Body of pancreas (tissue), 4 donors: ENCODE measurements around the gene ROBO1.

Experiments used
- POLR2A ChIP-seq, 3 donors: fragments of 450-650 bp; IDR thresholded peaks; one replicate each; pipeline ENCODE4 v1.6.1; 2016; ENCODE audit warnings: antibody characterized with exemption in 3 of 3, mild to moderate bottlenecking in 2 of 3
- TF ChIP-seq, protein P1 (sequence below), 7 experiments: fragments of 450-650 bp in 4 of 7; fragments of 200-600 bp in 3 of 7; sonication (generic) in 3 of 7; IDR thresholded peaks; one replicate each; pipeline ENCODE4 v1.5.1; 2016 to 2019; ENCODE audit warnings: antibody characterized with exemption in 7 of 7

- TF ChIP-seq, protein P1, sequence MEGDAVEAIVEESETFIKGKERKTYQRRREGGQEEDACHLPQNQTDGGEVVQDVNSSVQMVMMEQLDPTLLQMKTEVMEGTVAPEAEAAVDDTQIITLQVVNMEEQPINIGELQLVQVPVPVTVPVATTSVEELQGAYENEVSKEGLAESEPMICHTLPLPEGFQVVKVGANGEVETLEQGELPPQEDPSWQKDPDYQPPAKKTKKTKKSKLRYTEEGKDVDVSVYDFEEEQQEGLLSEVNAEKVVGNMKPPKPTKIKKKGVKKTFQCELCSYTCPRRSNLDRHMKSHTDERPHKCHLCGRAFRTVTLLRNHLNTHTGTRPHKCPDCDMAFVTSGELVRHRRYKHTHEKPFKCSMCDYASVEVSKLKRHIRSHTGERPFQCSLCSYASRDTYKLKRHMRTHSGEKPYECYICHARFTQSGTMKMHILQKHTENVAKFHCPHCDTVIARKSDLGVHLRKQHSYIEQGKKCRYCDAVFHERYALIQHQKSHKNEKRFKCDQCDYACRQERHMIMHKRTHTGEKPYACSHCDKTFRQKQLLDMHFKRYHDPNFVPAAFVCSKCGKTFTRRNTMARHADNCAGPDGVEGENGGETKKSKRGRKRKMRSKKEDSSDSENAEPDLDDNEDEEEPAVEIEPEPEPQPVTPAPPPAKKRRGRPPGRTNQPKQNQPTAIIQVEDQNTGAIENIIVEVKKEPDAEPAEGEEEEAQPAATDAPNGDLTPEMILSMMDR (IDR thresholded peaks at IDR 0.05), result no peak
- no peak for TF ChIP-seq POLR2A (IDR thresholded peaks at IDR 0.05)
Measured at GRCh38 chr3:78565712-78566111, 1202.1 kb downstream of the ROBO1 start.
